C4-2B (cell line): ENCODE data around the gene CENPU.

Source experiments
- H3K27ac ChIP-seq: fragments of 450-650 bp; 2 replicates; pipeline ENCODE4 v1.5.1; 2017
- CTCF ChIP-seq: fragments of 450-650 bp; conservative IDR thresholded peaks from 2 replicates; pipeline ENCODE4 v1.5.1; 2017; ENCODE audit warnings: mild to moderate bottlenecking
- ZFX ChIP-seq: fragments of 450-650 bp; IDR thresholded peaks from 2 replicates; pipeline ENCODE4 v1.6.1; 2017

CENPU gene

GRCh38 chr4:184762100-184762499 lies 28.2 kb upstream of the CENPU start:
- TF ChIP-seq CTCF (no peak), ZFX (no peak)
- no peak overlapping the region for H3K27ac ChIP-seq

GRCh38 chr4:184760681-184761080 lies 26.8 kb upstream of the CENPU start:
- H3K27ac ChIP-seq, result no peak overlapping the region
- no peak for TF ChIP-seq CTCF
- no peak for TF ChIP-seq ZFX

GRCh38 chr4:184757810-184758209 lies 23.9 kb upstream of the CENPU start:
- TF ChIP-seq ZFX (no peak), CTCF (no peak)
- H3K27ac ChIP-seq, result no peak overlapping the region

- TF ChIP-seq CTCF, result no peak
- no peak for TF ChIP-seq ZFX
- no peak overlapping the region for H3K27ac ChIP-seq
Observed at GRCh38 chr4:184756399-184756798, 22.5 kb upstream of the CENPU start.

- TF ChIP-seq CTCF (no peak), ZFX (no peak)
- H3K27ac ChIP-seq, result no peak overlapping the region
Observed at GRCh38 chr4:184755278-184755677, 21.4 kb upstream of the CENPU start.

- TF ChIP-seq ZFX (no peak), CTCF (no peak)
- no peak overlapping the region for H3K27ac ChIP-seq
Observed at GRCh38 chr4:184752496-184753275, 18.8 kb upstream of the CENPU start.

- H3K27ac ChIP-seq, result peak overlapping the region; percentile 95; the same call in 1 of the 2 replicates
Observed at GRCh38 chr4:184751585-184751956, 17.7 kb upstream of the CENPU start.

More at GRCh38 chr4:184751585-184751956, 17.7 kb upstream of the CENPU start:
- TF ChIP-seq ZFX, result no peak
- TF ChIP-seq CTCF, result no peak
